Measurements from ENCODE around the gene BMP4.

BMP4 gene

DNA sequence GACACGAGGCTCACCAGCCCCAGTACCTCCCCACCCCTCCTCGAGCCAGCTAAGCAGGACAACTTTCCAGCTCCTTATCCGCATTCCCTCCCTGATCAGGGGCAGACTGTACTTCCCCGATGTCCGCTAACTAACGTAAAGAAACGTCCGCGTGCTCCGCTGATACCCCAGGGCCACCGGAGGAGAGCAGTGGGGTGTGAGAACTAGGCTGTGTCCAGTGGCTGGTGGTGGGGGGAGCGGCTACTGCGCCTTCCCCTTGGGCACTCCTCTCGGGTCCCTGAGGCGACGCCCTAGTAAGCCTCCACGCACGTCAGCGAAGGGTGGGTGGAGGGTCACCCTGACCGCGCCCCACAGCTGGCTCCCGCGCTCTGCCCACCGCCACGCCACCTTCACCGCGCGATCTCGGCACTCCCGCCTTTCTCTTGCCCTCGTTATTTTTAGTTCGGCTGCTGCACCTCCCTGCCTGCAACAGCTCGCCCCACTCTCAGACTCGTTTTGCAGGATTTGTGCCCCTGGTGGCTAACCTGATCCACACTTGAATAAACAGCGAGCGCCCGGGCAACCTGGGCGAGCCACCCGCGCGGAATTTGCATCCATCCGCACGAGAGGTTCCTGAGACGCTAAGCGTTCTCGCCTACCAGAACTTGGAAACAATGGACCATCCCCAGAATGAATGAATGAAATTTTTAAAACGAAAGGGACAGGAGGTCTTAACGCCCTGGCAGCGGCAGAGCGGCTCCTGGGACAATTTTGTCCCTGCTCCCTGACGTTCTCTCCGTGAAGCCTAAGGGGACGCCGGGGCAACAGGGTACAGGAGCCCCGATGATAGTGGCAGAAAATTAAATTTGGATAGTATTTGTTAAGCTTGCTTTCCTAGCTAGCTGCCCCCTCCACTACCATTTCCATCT lies 6.9 kb upstream of the BMP4 start:
- no peak for DNase-seq

GRCh38 chr14:53962953-53963319 lies 6.3 kb upstream of the BMP4 start:
- no peak for DNase-seq

- no peak for DNase-seq
These were observed 2.0 kb upstream of the BMP4 start for GRCh38 chr14:53958628-53959027.

- DNase-seq: no peak
These were observed 1.1 kb upstream of the BMP4 start for GRCh38 chr14:53957739-53958138.

GRCh38 chr14:53955671-53956426 lies 776 bp downstream of the BMP4 start:
- DNase-seq: no peak

DNA sequence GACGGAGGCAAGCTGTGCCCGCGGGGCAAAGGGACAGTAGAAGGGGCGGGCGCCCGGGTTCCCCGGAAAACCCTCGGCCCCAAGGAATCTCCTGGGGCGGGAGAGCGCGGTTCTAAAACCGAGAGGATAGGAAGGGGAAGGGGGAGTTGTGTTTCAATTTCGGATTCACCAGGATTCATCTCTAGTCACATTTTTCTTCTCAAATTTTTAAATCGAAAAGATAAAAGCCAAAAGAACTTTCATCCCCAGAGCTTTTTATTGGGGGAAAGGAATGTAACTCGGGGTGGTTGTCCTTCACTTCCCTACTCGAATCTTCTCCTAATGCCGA lies 1.4 kb downstream of the BMP4 start:
- DNase-seq: no peak

DNA sequence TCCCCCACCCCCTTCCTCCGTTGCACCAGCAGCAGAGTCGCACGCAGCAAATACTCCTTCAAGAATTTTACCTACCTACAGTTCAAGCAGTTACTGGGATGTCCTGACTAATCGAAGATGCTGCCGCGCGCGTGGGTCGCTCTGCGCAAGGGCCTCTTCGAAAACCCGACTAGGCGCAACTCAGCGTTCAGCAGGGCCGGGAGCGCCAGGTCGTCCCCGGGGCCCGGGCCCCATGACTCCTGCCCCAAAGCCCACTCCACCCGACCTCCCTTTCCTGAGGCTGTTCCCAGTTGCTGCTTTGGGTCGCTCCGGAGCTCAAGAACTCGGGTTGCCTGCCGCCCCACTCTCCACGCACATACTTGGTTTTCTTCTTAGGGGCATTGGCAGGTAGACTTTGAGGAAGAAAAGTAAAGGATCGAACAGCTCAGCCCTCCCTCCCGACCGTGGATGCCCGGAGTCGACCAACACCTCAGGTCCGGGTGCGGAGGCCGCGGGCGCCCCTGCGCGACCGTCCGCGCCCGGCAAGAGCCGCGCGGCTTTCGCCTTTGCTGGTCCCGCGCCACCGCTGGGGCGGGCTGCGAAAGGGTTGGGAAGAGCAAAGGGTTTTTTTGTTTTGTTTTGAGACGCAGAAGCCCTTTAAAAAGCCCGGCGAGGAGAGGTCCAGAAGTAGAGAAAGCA lies 1.9 kb downstream of the BMP4 start:
- DNase-seq: no peak

- no peak for DNase-seq
These were observed 2.6 kb downstream of the BMP4 start for GRCh38 chr14:53953828-53954550.

- DNase-seq: no peak
These were observed 3.4 kb downstream of the BMP4 start for GRCh38 chr14:53953002-53953827.

GRCh38 chr14:53952533-53952932 lies 4.1 kb downstream of the BMP4 start:
- no peak for DNase-seq

DNA sequence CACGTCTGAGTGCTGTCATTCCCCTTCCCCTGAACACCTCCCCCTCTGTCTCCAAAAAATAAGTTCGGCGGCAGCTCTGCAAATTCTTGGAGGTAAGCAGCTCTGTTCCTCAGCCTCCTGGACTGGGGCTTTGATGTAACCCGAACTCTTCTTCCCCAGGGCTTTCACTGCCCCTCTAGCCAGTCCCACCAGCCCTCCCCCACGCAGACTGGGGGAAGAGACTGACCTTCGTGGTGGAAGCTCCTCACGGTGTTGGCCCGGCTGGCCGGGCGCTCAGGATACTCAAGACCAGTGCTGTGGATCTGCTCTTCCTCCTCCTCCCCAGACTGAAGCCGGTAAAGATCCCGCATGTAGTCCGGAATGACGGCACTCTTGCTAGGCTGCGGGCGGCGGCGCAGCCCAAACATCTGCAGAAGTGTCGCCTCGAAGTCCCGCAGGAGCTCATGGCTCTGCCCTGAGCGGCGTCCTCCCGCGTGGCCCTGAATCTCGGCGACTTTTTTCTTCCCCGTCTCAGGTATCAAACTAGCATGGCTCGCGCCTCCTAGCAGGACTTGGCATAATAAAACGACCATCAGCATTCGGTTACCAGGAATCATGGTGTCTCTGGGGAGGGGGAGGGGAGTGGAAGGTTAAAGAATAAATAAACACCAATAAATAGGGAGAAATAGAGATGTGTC lies 4.9 kb downstream of the BMP4 start:
- DNase-seq: no peak

DNA sequence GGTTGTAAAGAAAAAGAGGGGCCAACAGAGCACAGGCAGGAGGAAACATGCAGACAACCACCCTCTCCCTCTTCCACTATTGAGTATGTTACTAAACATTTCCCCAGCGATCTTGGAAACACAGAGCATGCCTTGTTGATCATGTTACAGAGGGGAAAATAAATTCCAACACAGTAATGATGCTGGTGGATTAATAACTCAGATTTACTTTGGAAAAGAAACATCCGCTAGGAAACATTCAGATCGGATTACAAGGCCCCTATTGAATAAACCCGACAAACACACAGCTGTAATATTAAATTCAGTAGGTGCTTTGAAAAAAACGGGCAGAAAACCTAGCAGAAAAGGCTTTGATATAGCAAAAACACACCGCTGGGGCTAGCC lies 5.4 kb downstream of the BMP4 start:
- no peak for DNase-seq

GRCh38 chr14:53950031-53950793 lies 6.4 kb downstream of the BMP4 start:
- DNase-seq: no peak

- DNase-seq: no peak
These were observed 7.4 kb downstream of the BMP4 start for GRCh38 chr14:53949201-53949600.

GRCh38 chr14:53948205-53948884 lies 8.3 kb downstream of the BMP4 start:
- no peak for DNase-seq

DNA sequence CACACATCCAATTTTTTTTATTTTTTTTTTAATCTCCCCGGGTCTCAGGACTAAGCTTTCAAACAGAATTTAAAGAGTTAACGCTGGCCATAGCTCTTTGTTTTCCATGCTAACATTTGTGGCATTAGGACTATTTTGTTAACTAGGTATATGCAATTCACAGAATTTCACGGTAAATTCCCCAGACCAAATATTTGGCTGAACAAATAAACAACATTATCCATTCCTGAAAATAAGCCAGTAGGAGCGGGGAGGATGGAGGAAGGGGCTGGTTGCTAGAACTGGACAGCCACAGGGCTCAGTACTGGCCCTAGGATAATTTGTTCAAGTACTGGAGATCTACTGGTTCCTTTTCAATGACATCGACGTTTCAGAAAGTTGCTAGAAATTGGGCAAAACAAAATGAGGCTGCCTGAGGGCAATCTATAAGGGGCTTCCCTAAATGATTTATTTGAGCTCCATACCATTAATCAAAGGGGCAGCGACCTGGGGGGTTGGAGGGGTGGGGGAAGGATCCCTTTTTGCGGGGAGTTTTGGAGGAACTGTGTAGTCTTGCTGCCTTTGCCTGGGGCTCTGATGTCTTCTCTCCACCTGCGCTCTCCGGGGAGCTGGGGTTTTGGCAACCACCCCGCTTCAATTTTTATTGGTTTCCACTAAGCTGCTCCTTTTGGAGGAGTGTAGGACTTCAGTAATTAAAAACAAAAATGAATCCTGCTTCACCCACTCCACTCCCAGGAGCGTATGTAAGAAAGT lies 9.0 kb downstream of the BMP4 start:
- no peak for DNase-seq

- DNase-seq: no peak
These were observed 9.6 kb downstream of the BMP4 start for GRCh38 chr14:53947094-53947445.

GRCh38 chr14:53946404-53947093 lies 10.1 kb downstream of the BMP4 start:
- no peak for DNase-seq

- DNase-seq: no peak
These were observed 10.6 kb downstream of the BMP4 start for GRCh38 chr14:53946071-53946403.
